ENCODE results near the gene RBM4B. TPM values are rescaled to one million over a fixed set of nuclear protein-coding genes. Genes with fewer than 3 reads are reported as not detected.

Gene RBM4B
- total RNA-seq, 1 donor from 2014 or later, result 30.2 TPM

GRCh38 chr11:66708094-66708493 is 30.4 kb upstream of the RBM4B start:
- no peaks in the 10 kb centered on the region for H3K4me1 Mint-ChIP-seq
- H3K4me3 Mint-ChIP-seq, result no peak overlapping the region
- DNase-seq (ENCODE audit: low spot score), result no peak
- no peaks in the 10 kb centered on the region for H3K79me2 ChIP-seq (ENCODE audit: low read depth)
- no peak overlapping the region for H3K9ac ChIP-seq
- no peak overlapping the region for H3K27ac ChIP-seq
- H3K36me3 Mint-ChIP-seq, result peaks cover 5% of the 10 kb centered on the region
- TF ChIP-seq EZH2 (IDR thresholded peaks at IDR 0.05) (no peak), CTCF (IDR thresholded peaks at IDR 0.05) (no peak), EZH2phosphoT487 (IDR thresholded peaks at IDR 0.05) (no peak)
- H3K9me3 ChIP-seq (ENCODE audit: low read depth), result no peaks in the 10 kb centered on the region
- no peaks in the 10 kb centered on the region for H3K9me3 Mint-ChIP-seq
- no peak overlapping the region for H3K4me3 ChIP-seq
- H3K27ac Mint-ChIP-seq, result peak overlapping the region; percentile 61
- no peaks in the 10 kb centered on the region for H3K36me3 ChIP-seq
- no peaks in the 10 kb centered on the region for H3K27me3 ChIP-seq
- H3K4me2 ChIP-seq, result no peak overlapping the region
- H3F3A ChIP-seq (ENCODE audit: low read depth), result no peaks in the 10 kb centered on the region
- H3K4me1 ChIP-seq, result no peaks in the 10 kb centered on the region
- no peaks in the 10 kb centered on the region for H4K20me1 ChIP-seq (ENCODE audit: low read depth)
- no peak overlapping the region for H2AFZ ChIP-seq (replicated peaks)
- H3K27me3 Mint-ChIP-seq (ENCODE audit: insufficient read depth, low read depth), result no peaks in the 10 kb centered on the region

- peak overlapping the region; percentile 61 for H3K27ac Mint-ChIP-seq
- H3K36me3 Mint-ChIP-seq, result peaks cover 5% of the 10 kb centered on the region
- H3K27me3 Mint-ChIP-seq (ENCODE audit: insufficient read depth, low read depth), result no peaks in the 10 kb centered on the region
Observed at GRCh38 chr11:66707486-66707885, 29.8 kb upstream of the RBM4B start.

GRCh38 chr11:66706989-66707388 is 29.3 kb upstream of the RBM4B start:
- TF ChIP-seq EZH2 (IDR thresholded peaks at IDR 0.05) (no peak), EZH2phosphoT487 (IDR thresholded peaks at IDR 0.05) (no peak), CTCF (IDR thresholded peaks at IDR 0.05) (no peak)
- Histone ChIP-seq H4K20me1 (ENCODE audit: low read depth) (no peaks in the 10 kb centered on the region), H2AFZ (replicated peaks) (no peak overlapping the region), H3K27ac (no peak overlapping the region), H3K4me1 (no peaks in the 10 kb centered on the region), H3K4me2 (no peak overlapping the region), H3K36me3 (no peaks in the 10 kb centered on the region), H3K9me3 (ENCODE audit: low read depth) (no peaks in the 10 kb centered on the region), H3K27me3 (no peaks in the 10 kb centered on the region), H3K79me2 (ENCODE audit: low read depth) (no peaks in the 10 kb centered on the region), H3K4me3 (no peak overlapping the region), H3K9ac (no peak overlapping the region), H3F3A (ENCODE audit: low read depth) (no peaks in the 10 kb centered on the region)
- Mint-ChIP-seq H3K4me1 (no peaks in the 10 kb centered on the region), H3K36me3 (peaks cover 5% of the 10 kb centered on the region), H3K27ac (no peak overlapping the region), H3K4me3 (no peak overlapping the region), H3K9me3 (no peaks in the 10 kb centered on the region), H3K27me3 (ENCODE audit: insufficient read depth, low read depth) (no peaks in the 10 kb centered on the region)
- no peak for DNase-seq (ENCODE audit: low spot score)

More at GRCh38 chr11:66707486-66707885, 29.8 kb upstream of the RBM4B start:
- Histone ChIP-seq H3K27me3 (no peaks in the 10 kb centered on the region), H3K79me2 (ENCODE audit: low read depth) (no peaks in the 10 kb centered on the region), H3K36me3 (no peaks in the 10 kb centered on the region), H3F3A (ENCODE audit: low read depth) (no peaks in the 10 kb centered on the region), H3K4me3 (no peak overlapping the region), H3K9me3 (ENCODE audit: low read depth) (no peaks in the 10 kb centered on the region), H3K4me1 (no peaks in the 10 kb centered on the region), H3K4me2 (no peak overlapping the region), H3K27ac (no peak overlapping the region), H2AFZ (replicated peaks) (no peak overlapping the region), H3K9ac (no peak overlapping the region), H4K20me1 (ENCODE audit: low read depth) (no peaks in the 10 kb centered on the region)
- DNase-seq (ENCODE audit: low spot score), result no peak
- TF ChIP-seq EZH2 (IDR thresholded peaks at IDR 0.05) (no peak), EZH2phosphoT487 (IDR thresholded peaks at IDR 0.05) (no peak), CTCF (IDR thresholded peaks at IDR 0.05) (no peak)
- no peaks in the 10 kb centered on the region for H3K9me3 Mint-ChIP-seq
- no peaks in the 10 kb centered on the region for H3K4me1 Mint-ChIP-seq
- H3K4me3 Mint-ChIP-seq, result no peak overlapping the region

Data from neural progenitor cell (in vitro differentiated cells).